H1 (cell line): ENCODE measurements around the gene OSBP2.

Experiments used
- CTCF ChIP-seq, 3 experiments: IDR thresholded peaks; 1 replicate in 2 of 3; 2 replicates in 1 of 3; pipeline versions ENCODE4 v1.5.1 to v1.6.1; 2011; ENCODE audit warnings: low read length in 3 of 3, mild to moderate bottlenecking in 3 of 3, inconsistent platforms in 2 of 3, low read depth in 1 of 3, moderate library complexity in 1 of 3; ENCODE audit not compliant: insufficient read depth in 1 of 3; ENCODE audit errors: control extremely low read depth in 1 of 3
- RFX5 ChIP-seq: IDR thresholded peaks from 2 replicates; pipeline ENCODE4 v1.6.1; 2011; ENCODE audit warnings: low read depth, low read length, improper control_type of control experiment, borderline replicate concordance
- TCF12 ChIP-seq: IDR thresholded peaks from 2 replicates; pipeline ENCODE4 v1.6.1; 2011; ENCODE audit warnings: low read depth, mild to moderate bottlenecking, low read length
- USF2 ChIP-seq: IDR thresholded peaks from 2 replicates; pipeline ENCODE4 v1.6.1; 2011; ENCODE audit warnings: low read length, improper control_type of control experiment

GRCh38 chr22:30863081-30863833 is 168.6 kb downstream of the OSBP2 start:
- TF ChIP-seq TCF12 (no peak), USF2 (no peak), CTCF (IDR thresholded peaks at IDR 0.05; ENCODE audit: control extremely low read depth in 1 of 3, insufficient read depth in 1 of 3, low read depth in 1 of 3, low read length in 3 of 3) (peak; percentile 30 to 52 (median 44)), RFX5 (no peak)
